ENCODE results near the gene RAF1. TPM values are rescaled to one million over a fixed set of nuclear protein-coding genes. Genes with fewer than 3 reads are reported as not detected.

The RAF1 gene
- total RNA-seq, 2 experiments from 2014 or later, result 127 to 139 TPM

DNA sequence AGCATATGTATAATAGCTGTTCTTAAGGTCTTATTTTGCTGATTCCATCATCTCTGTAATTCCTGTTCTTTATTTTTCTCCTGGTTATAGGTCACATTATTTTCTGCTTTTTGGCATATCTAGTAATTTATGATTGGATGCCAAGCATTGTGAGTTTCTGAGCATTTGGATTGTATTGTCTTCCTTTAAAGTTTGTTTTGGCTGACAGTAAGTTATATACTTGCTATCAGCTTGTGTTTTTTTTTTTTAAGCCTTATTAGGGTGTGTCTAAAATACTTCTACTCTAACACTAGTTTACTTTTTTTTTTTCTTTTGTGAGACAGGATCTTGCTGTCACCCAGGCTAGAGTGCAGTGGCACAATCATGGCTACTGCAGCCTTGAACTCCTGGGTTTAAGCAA, 96.9 kb downstream of the RAF1 start:
- Mint-ChIP-seq H3K27ac (no peak overlapping the region), H3K27me3 (no peaks in the 10 kb centered on the region), H3K4me3 (no peak overlapping the region), H3K9me3 (peaks cover 6% of the 10 kb centered on the region), H3K36me3 (ENCODE audit: low read depth) (peaks cover 70% of the 10 kb centered on the region), H3K4me1 (ENCODE audit: low read depth) (peaks cover 30% of the 10 kb centered on the region)
- Histone ChIP-seq H3K27ac (ENCODE audit: low read depth in 1 of 2, low read length in 2 of 2) (no peak overlapping the region), H3K9me3 (ENCODE audit: control insufficient read depth in 1 of 2, insufficient read depth in 1 of 2, low read length in 2 of 2) (peaks cover 8 to 19% of the 10 kb centered on the region in 2 experiments), H3K27me3 (ENCODE audit: control insufficient read depth in 1 of 2, insufficient read depth in 2 of 2, low read length in 2 of 2) (no peaks in the 10 kb centered on the region), H3K36me3 (ENCODE audit: insufficient read depth, low read length) (peaks cover 39% of the 10 kb centered on the region), H3K4me3 (ENCODE audit: low read length) (no peak overlapping the region), H3K4me1 (ENCODE audit: insufficient read depth, low read length) (peaks cover 2% of the 10 kb centered on the region)
- intact Hi-C loops (cut with DNase I, micrococcal nuclease), result no loop called here
- no peak for TF ChIP-seq CTCF (IDR thresholded peaks at IDR 0.05)
- ChIA-PET CTCF (interaction anchor here (1.1 kb wide), 1 partner anchor 13 kb away, joined by 3 read pairs; no protein-coding TSS in a partner anchor), POLR2A (no interaction called here)
- ATAC-seq (ENCODE audit: poor library complexity) (no peak), DNase-seq (no peak)

DNA sequence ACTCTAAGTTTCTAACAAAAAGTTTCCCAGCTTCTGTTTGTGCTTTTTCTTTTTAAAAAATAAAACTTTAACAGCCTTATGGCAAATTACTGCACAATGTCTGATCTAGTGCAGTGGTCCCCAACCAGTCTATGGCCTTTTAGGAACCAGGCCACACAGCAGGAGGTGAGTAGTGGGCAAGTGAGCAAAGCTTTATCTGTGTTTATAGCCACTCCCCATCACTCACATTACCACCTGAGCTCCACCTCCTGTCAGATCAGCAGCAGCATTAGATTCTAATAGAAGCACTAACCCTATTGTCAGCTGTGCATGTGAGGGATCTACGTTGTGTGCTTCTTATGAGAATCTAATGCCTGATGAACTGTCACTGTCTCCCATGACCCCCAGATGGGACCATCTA, 101.5 kb downstream of the RAF1 start:
- ChIA-PET CTCF (interaction anchor here (1.2 kb wide), 1 partner anchor 16 kb away, joined by 6 read pairs; no protein-coding TSS in a partner anchor), POLR2A (no interaction called here)
- TF ChIP-seq CTCF (IDR thresholded peaks at IDR 0.05), result no peak
- Mint-ChIP-seq H3K27me3 (no peaks in the 10 kb centered on the region), H3K9me3 (peaks cover 6% of the 10 kb centered on the region), H3K4me1 (ENCODE audit: low read depth) (peaks cover 68% of the 10 kb centered on the region), H3K36me3 (ENCODE audit: low read depth) (peaks cover 29% of the 10 kb centered on the region), H3K4me3 (peak overlapping the region; percentile 15), H3K27ac (no peak overlapping the region)
- peaks cover 28% of the 10 kb centered on the region for H3K4me1 ChIP-seq (ENCODE audit: insufficient read depth, low read length)
- H3K4me3 ChIP-seq (ENCODE audit: low read length), result no peak overlapping the region
- intact Hi-C loops (cut with DNase I, micrococcal nuclease), result no loop called here
- ATAC-seq (ENCODE audit: poor library complexity) (no peak), DNase-seq (no peak)
- H3K27ac ChIP-seq (ENCODE audit: low read depth in 1 of 2, low read length in 2 of 2), result no peak overlapping the region
- H3K36me3 ChIP-seq (ENCODE audit: insufficient read depth, low read length), result peaks cover 8% of the 10 kb centered on the region
- H3K9me3 ChIP-seq (ENCODE audit: control insufficient read depth in 1 of 2, insufficient read depth in 1 of 2, low read length in 2 of 2), result peaks cover 8 to 17% of the 10 kb centered on the region in 2 experiments
- H3K27me3 ChIP-seq (ENCODE audit: control insufficient read depth in 1 of 2, insufficient read depth in 2 of 2, low read length in 2 of 2), result no peaks in the 10 kb centered on the region

DNA sequence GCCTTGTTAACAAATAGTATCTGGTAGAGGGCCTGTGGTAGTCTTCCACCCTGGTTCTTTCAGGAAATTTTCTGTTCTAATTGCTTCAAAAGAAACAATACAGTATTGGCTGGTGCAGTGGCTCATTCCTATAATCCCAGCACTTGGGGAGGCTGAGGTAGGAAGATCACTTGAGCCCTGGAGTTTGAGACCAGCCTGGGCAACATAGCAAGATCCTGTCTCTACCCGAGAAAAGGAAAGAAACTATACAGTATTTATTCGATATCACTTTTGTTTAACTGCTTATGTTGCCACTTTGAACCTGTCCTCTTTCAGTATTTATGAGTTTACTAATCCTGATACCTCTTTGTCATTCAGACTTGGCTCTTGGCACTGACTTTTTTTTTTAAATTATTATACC, 102.5 kb downstream of the RAF1 start:
- CTCF ChIA-PET, result no interaction called here
- no peak overlapping the region for H3K4me3 Mint-ChIP-seq
- peaks cover 28% of the 10 kb centered on the region for H3K36me3 Mint-ChIP-seq (ENCODE audit: low read depth)
- POLR2A ChIA-PET, result no interaction called here
- peaks cover 8% of the 10 kb centered on the region for H3K36me3 ChIP-seq (ENCODE audit: insufficient read depth, low read length)
- peaks cover 3% of the 10 kb centered on the region for H3K9me3 Mint-ChIP-seq
- ATAC-seq (ENCODE audit: poor library complexity), result no peak
- no peak for TF ChIP-seq CTCF (IDR thresholded peaks at IDR 0.05)
- intact Hi-C loops (cut with DNase I, micrococcal nuclease), result no loop called here
- H3K9me3 ChIP-seq (ENCODE audit: control insufficient read depth in 1 of 2, insufficient read depth in 1 of 2, low read length in 2 of 2), result peaks cover 8 to 9% of the 10 kb centered on the region in 2 experiments
- no peak for DNase-seq
- H3K4me3 ChIP-seq (ENCODE audit: low read length), result no peak overlapping the region
- H3K27me3 Mint-ChIP-seq, result peaks cover 3% of the 10 kb centered on the region
- peaks cover 31% of the 10 kb centered on the region for H3K4me1 ChIP-seq (ENCODE audit: insufficient read depth, low read length)
- no peaks in the 10 kb centered on the region for H3K27me3 ChIP-seq (ENCODE audit: control insufficient read depth in 1 of 2, insufficient read depth in 2 of 2, low read length in 2 of 2)
- peak overlapping the region; percentile 58 for H3K27ac Mint-ChIP-seq
- peaks cover 76% of the 10 kb centered on the region for H3K4me1 Mint-ChIP-seq (ENCODE audit: low read depth)
- H3K27ac ChIP-seq (ENCODE audit: low read depth in 1 of 2, low read length in 2 of 2), result no peak overlapping the region

All from CD4-positive, alpha-beta T cell (primary cell).